NCI-H2029 treated with DMSO at 0.1 percent for 48 hours (cell line): ENCODE results near the gene IL33.

Experiments used
- DNase-seq: peaks from one replicate; lab custom pipeline; 2025; lab: John Stamatoyannopoulos, UW

Gene IL33

GRCh38 chr9:6216951-6217350, 1.3 kb downstream of the IL33 start:
- DNase-seq: no peak

GRCh38 chr9:6218099-6218502, 2.5 kb downstream of the IL33 start:
- no peak for DNase-seq

- no peak for DNase-seq
These were observed 3.4 kb downstream of the IL33 start for GRCh38 chr9:6219040-6219439.

- DNase-seq: no peak
These were observed 4.4 kb downstream of the IL33 start for GRCh38 chr9:6219981-6220380.

- DNase-seq: no peak
These were observed 9.0 kb downstream of the IL33 start for GRCh38 chr9:6224393-6225154.

GRCh38 chr9:6226696-6227095, 11.1 kb downstream of the IL33 start:
- DNase-seq: no peak

- no peak for DNase-seq
These were observed 13.6 kb downstream of the IL33 start for GRCh38 chr9:6229186-6229585.

- peak; percentile 37 for DNase-seq
These were observed 14.0 kb downstream of the IL33 start for GRCh38 chr9:6229619-6230018.

- DNase-seq: no peak
These were observed 14.6 kb downstream of the IL33 start for GRCh38 chr9:6230037-6230780.

- DNase-seq: no peak
These were observed 16.8 kb downstream of the IL33 start for GRCh38 chr9:6232336-6232945.

GRCh38 chr9:6234014-6234413, 18.4 kb downstream of the IL33 start:
- no peak for DNase-seq

- DNase-seq: no peak
These were observed 21.7 kb downstream of the IL33 start for GRCh38 chr9:6237267-6237666.

GRCh38 chr9:6239048-6239461, 23.4 kb downstream of the IL33 start:
- no peak for DNase-seq

GRCh38 chr9:6239694-6240093, 24.1 kb downstream of the IL33 start:
- DNase-seq: no peak

GRCh38 chr9:6243746-6244145, 28.1 kb downstream of the IL33 start:
- no peak for DNase-seq

GRCh38 chr9:6247266-6247665, 31.7 kb downstream of the IL33 start:
- DNase-seq: no peak

GRCh38 chr9:6268826-6269397, 53.3 kb downstream of the IL33 start:
- DNase-seq: no peak

- DNase-seq: no peak
These were observed 55.3 kb downstream of the IL33 start for GRCh38 chr9:6270896-6271295.

- DNase-seq: no peak
These were observed 56.1 kb downstream of the IL33 start for GRCh38 chr9:6271508-6272228.

GRCh38 chr9:6272229-6272598, 56.6 kb downstream of the IL33 start:
- no peak for DNase-seq

GRCh38 chr9:6277417-6277816, 61.8 kb downstream of the IL33 start:
- DNase-seq: no peak

GRCh38 chr9:6301858-6302257, 86.3 kb downstream of the IL33 start:
- no peak for DNase-seq
